ENCODE results near the gene HSF2BP.

GRCh38 chr21:43654806-43655489 lies 4.3 kb downstream of the HSF2BP start:
- no peak for TF ChIP-seq EP300 (IDR thresholded peaks at IDR 0.05)
- TF ChIP-seq, protein P1, sequence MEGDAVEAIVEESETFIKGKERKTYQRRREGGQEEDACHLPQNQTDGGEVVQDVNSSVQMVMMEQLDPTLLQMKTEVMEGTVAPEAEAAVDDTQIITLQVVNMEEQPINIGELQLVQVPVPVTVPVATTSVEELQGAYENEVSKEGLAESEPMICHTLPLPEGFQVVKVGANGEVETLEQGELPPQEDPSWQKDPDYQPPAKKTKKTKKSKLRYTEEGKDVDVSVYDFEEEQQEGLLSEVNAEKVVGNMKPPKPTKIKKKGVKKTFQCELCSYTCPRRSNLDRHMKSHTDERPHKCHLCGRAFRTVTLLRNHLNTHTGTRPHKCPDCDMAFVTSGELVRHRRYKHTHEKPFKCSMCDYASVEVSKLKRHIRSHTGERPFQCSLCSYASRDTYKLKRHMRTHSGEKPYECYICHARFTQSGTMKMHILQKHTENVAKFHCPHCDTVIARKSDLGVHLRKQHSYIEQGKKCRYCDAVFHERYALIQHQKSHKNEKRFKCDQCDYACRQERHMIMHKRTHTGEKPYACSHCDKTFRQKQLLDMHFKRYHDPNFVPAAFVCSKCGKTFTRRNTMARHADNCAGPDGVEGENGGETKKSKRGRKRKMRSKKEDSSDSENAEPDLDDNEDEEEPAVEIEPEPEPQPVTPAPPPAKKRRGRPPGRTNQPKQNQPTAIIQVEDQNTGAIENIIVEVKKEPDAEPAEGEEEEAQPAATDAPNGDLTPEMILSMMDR (IDR thresholded peaks at IDR 0.05): no peak
- TF ChIP-seq POLR2AphosphoS5 (IDR thresholded peaks at IDR 0.05): no peak
- no peak for TF ChIP-seq POLR2A (IDR thresholded peaks at IDR 0.05; ENCODE audit: low read depth)
